HG02763 (cell line): Measurements from ENCODE around the gene CAPN14.

Experiments used
- ATAC-seq: cut with Tn5 transposase; IDR thresholded peaks from one replicate; pipeline ENCODE4 v1.9.1; 2021; ENCODE audit warnings: mild to moderate bottlenecking, moderate library complexity; ENCODE audit not compliant: unreplicated experiment

CAPN14 gene

GRCh38 chr2:31217465-31218200, at the start of gene CAPN14:
Gene CAPN14 (minus strand): TSS chr2:31217515. CDS start chr2:31205447, 12,068 bp downstream.
- ATAC-seq: no peak

- no peak for ATAC-seq
Measured at GRCh38 chr2:31266804-31267203, 49.5 kb upstream of the CAPN14 start.

GRCh38 chr2:31265234-31265633, 47.9 kb upstream of the CAPN14 start:
- ATAC-seq: no peak

- ATAC-seq: no peak
Measured at GRCh38 chr2:31263636-31264190, 46.4 kb upstream of the CAPN14 start.

GRCh38 chr2:31260870-31261269, 43.6 kb upstream of the CAPN14 start:
- no peak for ATAC-seq

- ATAC-seq: no peak
Measured at GRCh38 chr2:31259075-31259474, 41.8 kb upstream of the CAPN14 start.

GRCh38 chr2:31258351-31258750, 41.0 kb upstream of the CAPN14 start:
- no peak for ATAC-seq

GRCh38 chr2:31256611-31257382, 39.5 kb upstream of the CAPN14 start:
- ATAC-seq: peak; percentile 4

- ATAC-seq: peak; percentile 62
Measured at GRCh38 chr2:31255911-31256571, 38.7 kb upstream of the CAPN14 start.

GRCh38 chr2:31254237-31255203, 37.2 kb upstream of the CAPN14 start:
- ATAC-seq: no peak

- no peak for ATAC-seq
Measured at GRCh38 chr2:31253356-31254131, 36.2 kb upstream of the CAPN14 start.

- ATAC-seq: no peak
Measured at GRCh38 chr2:31251851-31252250, 34.5 kb upstream of the CAPN14 start.

GRCh38 chr2:31251018-31251417, 33.7 kb upstream of the CAPN14 start:
- no peak for ATAC-seq

GRCh38 chr2:31249009-31249690, 31.8 kb upstream of the CAPN14 start:
- no peak for ATAC-seq

- ATAC-seq: no peak
Measured at GRCh38 chr2:31248139-31248538, 30.8 kb upstream of the CAPN14 start.

GRCh38 chr2:31247711-31248110, 30.4 kb upstream of the CAPN14 start:
- no peak for ATAC-seq

GRCh38 chr2:31246184-31246852, 29.0 kb upstream of the CAPN14 start:
- no peak for ATAC-seq

GRCh38 chr2:31244101-31244500, 26.8 kb upstream of the CAPN14 start:
- ATAC-seq: no peak
